H9 (cell line): Measurements from ENCODE around the gene ZNF526. TPM values are rescaled to one million over a fixed set of nuclear protein-coding genes. Genes with fewer than 3 reads are reported as not detected.

Experiments
- DNase-seq: peaks from one replicate; pipeline ENCODE4 v3.0.0-alpha.2; 2017
- H2AFZ ChIP-seq: one replicate; pipeline ENCODE4 v1.6.1; 2013; ENCODE audit warnings: mild to moderate bottlenecking, low read length, control low read depth, moderate library complexity
- H2AK5ac ChIP-seq: 2 replicates; pipeline ENCODE4 v1.6.1; 2013; ENCODE audit warnings: low read length, control low read depth, mixed read lengths; ENCODE audit not compliant: insufficient read length
- H2BK120ac ChIP-seq: one replicate; pipeline ENCODE4 v1.6.1; 2013; ENCODE audit warnings: low read depth, mild to moderate bottlenecking, low read length, control low read depth, inconsistent platforms; ENCODE audit not compliant: poor library complexity, severe bottlenecking
- H2BK12ac ChIP-seq: 2 replicates; pipeline ENCODE4 v1.6.1; 2013; ENCODE audit warnings: low read length, control low read depth, mixed read lengths, low read depth; ENCODE audit not compliant: insufficient read length
- H2BK15ac ChIP-seq: 2 replicates; pipeline ENCODE4 v1.6.1; 2013; ENCODE audit warnings: low read depth, low read length, control low read depth
- H2BK20ac ChIP-seq: one replicate; pipeline ENCODE4 v1.6.1; 2013; ENCODE audit warnings: low read depth, mild to moderate bottlenecking, low read length, control low read depth, inconsistent platforms; ENCODE audit not compliant: poor library complexity, severe bottlenecking
- H2BK5ac ChIP-seq: 2 replicates; pipeline ENCODE4 v1.6.1; 2013; ENCODE audit warnings: low read length, control low read depth, mixed read lengths; ENCODE audit not compliant: insufficient read length
- H3K14ac ChIP-seq: 2 replicates; pipeline ENCODE4 v1.6.1; 2013; ENCODE audit warnings: low read length, control low read depth; ENCODE audit not compliant: insufficient read depth
- H3K18ac ChIP-seq: 2 replicates; pipeline ENCODE4 v1.6.1; 2013; ENCODE audit warnings: low read depth, mild to moderate bottlenecking, mixed read lengths, low read length, control low read depth; ENCODE audit not compliant: insufficient read length
- H3K23ac ChIP-seq: 2 replicates; pipeline ENCODE4 v1.6.1; 2013; ENCODE audit warnings: low read length, control low read depth, mixed read lengths, low read depth; ENCODE audit not compliant: insufficient read length
- H3K23me2 ChIP-seq: 2 replicates; pipeline ENCODE4 v1.6.1; 2013; ENCODE audit warnings: low read depth, mild to moderate bottlenecking, mixed read lengths, low read length, control low read depth; ENCODE audit not compliant: insufficient read length, poor library complexity, severe bottlenecking
- H3K27ac ChIP-seq: 2 replicates; pipeline ENCODE4 v1.5.1; 2013; ENCODE audit warnings: low read length, control low read depth, mixed read lengths, low read depth; ENCODE audit not compliant: insufficient read length
- H3K27me3 ChIP-seq: 2 replicates; pipeline ENCODE4 v1.6.1; 2013; ENCODE audit warnings: low read length, control low read depth, inconsistent platforms; ENCODE audit not compliant: insufficient read depth
- H3K4ac ChIP-seq: 2 replicates; pipeline ENCODE4 v1.6.1; 2013; ENCODE audit warnings: low read depth, mild to moderate bottlenecking, control low read depth, inconsistent platforms, low read length, moderate library complexity
- H3K4me1 ChIP-seq: 2 replicates; pipeline ENCODE4 v1.6.1; 2013; ENCODE audit warnings: low read length, control low read depth, inconsistent platforms; ENCODE audit not compliant: insufficient read depth
- H3K4me2 ChIP-seq: 2 replicates; pipeline ENCODE4 v1.6.1; 2013; ENCODE audit warnings: low read length, control low read depth, mixed read lengths; ENCODE audit not compliant: insufficient read length, insufficient read depth
- H3K56ac ChIP-seq: 2 replicates; pipeline ENCODE4 v1.6.1; 2013; ENCODE audit warnings: low read depth, mild to moderate bottlenecking, mixed read lengths, low read length, control low read depth; ENCODE audit not compliant: insufficient read length
- H3K79me1 ChIP-seq: 2 replicates; pipeline ENCODE4 v1.6.1; 2013; ENCODE audit warnings: low read depth, mild to moderate bottlenecking, moderate library complexity, low read length, control low read depth, inconsistent platforms; ENCODE audit not compliant: insufficient read depth, poor library complexity, severe bottlenecking
- H3K79me2 ChIP-seq: 2 replicates; pipeline ENCODE4 v1.6.1; 2013; ENCODE audit warnings: low read length, control low read depth, inconsistent platforms; ENCODE audit not compliant: insufficient read depth
- H3K9ac ChIP-seq: 2 replicates; pipeline ENCODE4 v1.6.1; 2013; ENCODE audit warnings: low read length, control low read depth, mixed read lengths; ENCODE audit not compliant: insufficient read length; ENCODE audit errors: extremely low read depth
- H3K9me3 ChIP-seq: one replicate; pipeline ENCODE4 v1.6.1; 2013; ENCODE audit warnings: low read depth, low read length, inconsistent platforms; ENCODE audit not compliant: control insufficient read depth
- H3T11ph ChIP-seq: one replicate; pipeline ENCODE4 v1.6.1; 2013; ENCODE audit warnings: mild to moderate bottlenecking, low read length, control low read depth, inconsistent platforms
- H4K20me1 ChIP-seq: one replicate; pipeline ENCODE4 v1.6.1; 2013; ENCODE audit not compliant: control insufficient read depth, insufficient read length, insufficient read depth
- H4K5ac ChIP-seq: 2 replicates; pipeline ENCODE4 v1.6.1; 2013; ENCODE audit warnings: low read depth, mild to moderate bottlenecking, mixed read lengths, low read length, control low read depth; ENCODE audit not compliant: insufficient read length
- H4K8ac ChIP-seq: replicated peaks from 2 replicates; pipeline ENCODE4 v1.6.1; 2013; ENCODE audit warnings: low read length, control low read depth, mixed read lengths, low read depth; ENCODE audit not compliant: insufficient read length
- H4K91ac ChIP-seq: 2 replicates; pipeline ENCODE4 v1.6.1; 2013; ENCODE audit warnings: low read depth, mild to moderate bottlenecking, moderate library complexity, mixed read lengths, low read length, control low read depth; ENCODE audit not compliant: insufficient read length
- H3K27ac Mint-ChIP-seq, 3 experiments: 2 replicates in 2 of 3; 3 replicates in 1 of 3; pipeline ENCODE4 v1.8.0; 2020 to 2021; ENCODE audit warnings: mixed read lengths in 3 of 3, mild to moderate bottlenecking in 1 of 3, moderate library complexity in 1 of 3
- H3K27me3 Mint-ChIP-seq: 2 replicates; pipeline ENCODE4 v1.8.0; 2021; ENCODE audit warnings: low read depth, mild to moderate bottlenecking, moderate library complexity, mixed read lengths
- H3K36me3 Mint-ChIP-seq, 3 experiments: 2 replicates in 2 of 3; 3 replicates in 1 of 3; pipeline ENCODE4 v1.8.0; 2020 to 2021; ENCODE audit warnings: low read depth in 3 of 3, mixed read lengths in 3 of 3; ENCODE audit not compliant: insufficient read depth in 1 of 3
- H3K4me1 Mint-ChIP-seq, 2 experiments: 2 replicates each; pipeline ENCODE4 v1.8.0; 2020; ENCODE audit warnings: mixed read lengths in 2 of 2
- H3K4me3 Mint-ChIP-seq, 2 experiments: 2 replicates in 1 of 2; 3 replicates in 1 of 2; pipeline ENCODE4 v1.8.0; 2020 to 2021; ENCODE audit warnings: mild to moderate bottlenecking in 2 of 2, mixed read lengths in 2 of 2, moderate library complexity in 1 of 2
- H3K9me3 Mint-ChIP-seq, 2 experiments: 2 replicates in 1 of 2; 3 replicates in 1 of 2; pipeline ENCODE4 v1.8.0; 2020; ENCODE audit warnings: mild to moderate bottlenecking in 2 of 2, mixed read lengths in 2 of 2, moderate library complexity in 1 of 2
- WGBS: extraction: QIAGEN DNeasy Blood & Tissue Kit; methylation state at CpG from one replicate; pipeline ENCODE4 v1.1.7; 2013; ENCODE audit warnings: missing lambda C conversion rate, low lambda C conversion rate, mixed read lengths; ENCODE audit not compliant: insufficient read length; ENCODE audit errors: extremely low coverage; 5-methylcytosine and 5-hydroxymethylcytosine counted together
- total RNA-seq: library from RNA; stranded (reverse); gene quantifications from 2 replicates; pipeline ENCODE4 v1.2.1, GENCODE V29; 2021
- TF ChIP-seq, protein P1 (sequence below): fragments of 200-600 bp; sonication (generic); conservative IDR thresholded peaks from 3 replicates; pipeline ENCODE4 v1.8.0; 2021; ENCODE audit warnings: antibody characterized with exemption, mild to moderate bottlenecking

Gene ZNF526
- total RNA-seq, 1 experiment from 2014 or later, result 20.5 TPM

DNA sequence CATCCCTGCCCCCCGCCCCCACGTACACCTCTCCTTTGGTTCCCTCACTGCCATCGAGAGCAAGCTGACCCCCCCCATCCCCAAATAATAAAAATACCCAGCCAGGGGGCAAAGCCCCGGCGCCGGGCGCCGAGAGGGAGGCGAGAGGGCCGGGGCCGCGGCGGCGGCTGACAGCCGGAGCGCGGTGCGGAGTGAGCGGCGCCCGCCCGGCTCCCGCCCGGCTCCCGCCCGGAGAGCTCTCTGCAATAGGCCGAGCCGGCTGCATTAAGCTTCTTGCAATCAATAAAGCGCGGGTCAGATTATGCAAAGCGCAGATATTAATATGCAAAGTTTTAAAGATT lies 43.5 kb upstream of the ZNF526 start:
- no peak overlapping the region for H3K4ac ChIP-seq
- no CpG with 5 or more reads among the region's 31 CpGs for WGBS
- no peaks in the 10 kb centered on the region for H3K79me2 ChIP-seq
- no peak overlapping the region for H2BK20ac ChIP-seq
- H2BK15ac ChIP-seq, result no peak overlapping the region
- no peak overlapping the region for H3K18ac ChIP-seq
- peaks cover 14% of the 10 kb centered on the region for H3K23me2 ChIP-seq
- H3K79me1 ChIP-seq, result no peaks in the 10 kb centered on the region
- peak overlapping the region; percentile 91 for H3K4me2 ChIP-seq
- H3K9me3 ChIP-seq, result no peaks in the 10 kb centered on the region
- no peak overlapping the region for H2AK5ac ChIP-seq
- H4K91ac ChIP-seq, result no peak overlapping the region
- no peak overlapping the region for H2BK12ac ChIP-seq
- H3K23ac ChIP-seq, result no peak overlapping the region
- Mint-ChIP-seq H3K4me3 (peak overlapping the region; percentile 66 to 84), H3K9me3 (no peaks in the 10 kb centered on the region), H3K4me1 (peaks cover 11 to 23% of the 10 kb centered on the region in 2 experiments), H3K36me3 (no peaks in the 10 kb centered on the region), H3K27me3 (peaks cover 50% of the 10 kb centered on the region), H3K27ac (no peak overlapping the region)
- no peak overlapping the region for H3K9ac ChIP-seq
- no peak overlapping the region for H2BK120ac ChIP-seq
- H2BK5ac ChIP-seq, result no peak overlapping the region
- no peak overlapping the region for H3T11ph ChIP-seq
- no peak overlapping the region for H4K8ac ChIP-seq
- H3K4me1 ChIP-seq, result no peaks in the 10 kb centered on the region
- TF ChIP-seq, protein P1, sequence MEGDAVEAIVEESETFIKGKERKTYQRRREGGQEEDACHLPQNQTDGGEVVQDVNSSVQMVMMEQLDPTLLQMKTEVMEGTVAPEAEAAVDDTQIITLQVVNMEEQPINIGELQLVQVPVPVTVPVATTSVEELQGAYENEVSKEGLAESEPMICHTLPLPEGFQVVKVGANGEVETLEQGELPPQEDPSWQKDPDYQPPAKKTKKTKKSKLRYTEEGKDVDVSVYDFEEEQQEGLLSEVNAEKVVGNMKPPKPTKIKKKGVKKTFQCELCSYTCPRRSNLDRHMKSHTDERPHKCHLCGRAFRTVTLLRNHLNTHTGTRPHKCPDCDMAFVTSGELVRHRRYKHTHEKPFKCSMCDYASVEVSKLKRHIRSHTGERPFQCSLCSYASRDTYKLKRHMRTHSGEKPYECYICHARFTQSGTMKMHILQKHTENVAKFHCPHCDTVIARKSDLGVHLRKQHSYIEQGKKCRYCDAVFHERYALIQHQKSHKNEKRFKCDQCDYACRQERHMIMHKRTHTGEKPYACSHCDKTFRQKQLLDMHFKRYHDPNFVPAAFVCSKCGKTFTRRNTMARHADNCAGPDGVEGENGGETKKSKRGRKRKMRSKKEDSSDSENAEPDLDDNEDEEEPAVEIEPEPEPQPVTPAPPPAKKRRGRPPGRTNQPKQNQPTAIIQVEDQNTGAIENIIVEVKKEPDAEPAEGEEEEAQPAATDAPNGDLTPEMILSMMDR, result no peak
- no peak for DNase-seq
- no peak overlapping the region for H3K56ac ChIP-seq
- H4K5ac ChIP-seq, result no peak overlapping the region
- H3K14ac ChIP-seq, result no peak overlapping the region
- H2AFZ ChIP-seq, result no peak overlapping the region
- peaks cover 42% of the 10 kb centered on the region for H3K27me3 ChIP-seq
- H3K27ac ChIP-seq, result no peak overlapping the region
- no peaks in the 10 kb centered on the region for H4K20me1 ChIP-seq
